Mononuclear cell (primary cell): ENCODE measurements around the gene FANCM. TPM values are rescaled to one million over a fixed set of nuclear protein-coding genes. Genes with fewer than 3 reads are reported as not detected.

Experiments
- H3K27me3 ChIP-seq: 2 replicates; pipeline ENCODE4 v1.6.0; 2011; ENCODE audit warnings: low read length, control low read depth; ENCODE audit not compliant: insufficient read depth
- H3K4me1 ChIP-seq: 2 replicates; pipeline ENCODE4 v1.5.1; 2011; ENCODE audit warnings: mild to moderate bottlenecking, low read length, control low read depth; ENCODE audit not compliant: insufficient read depth
- H3K4me3 ChIP-seq: 2 replicates; pipeline ENCODE4 v1.5.1; 2011; ENCODE audit warnings: mild to moderate bottlenecking, low read length, moderate library complexity
- H3K9me3 ChIP-seq: 2 replicates; pipeline ENCODE4 v1.5.1; 2011; ENCODE audit warnings: low read depth, mild to moderate bottlenecking, control low read depth, low read length
- total RNA-seq: library from RNA; depleted of rRNA; stranded (reverse); fragments of >200 nt; gene quantifications from one replicate; pipeline ENCODE4 v1.2.3, GENCODE V29; 2012

Gene FANCM
- total RNA-seq, 1 donor = 11.2 TPM

DNA sequence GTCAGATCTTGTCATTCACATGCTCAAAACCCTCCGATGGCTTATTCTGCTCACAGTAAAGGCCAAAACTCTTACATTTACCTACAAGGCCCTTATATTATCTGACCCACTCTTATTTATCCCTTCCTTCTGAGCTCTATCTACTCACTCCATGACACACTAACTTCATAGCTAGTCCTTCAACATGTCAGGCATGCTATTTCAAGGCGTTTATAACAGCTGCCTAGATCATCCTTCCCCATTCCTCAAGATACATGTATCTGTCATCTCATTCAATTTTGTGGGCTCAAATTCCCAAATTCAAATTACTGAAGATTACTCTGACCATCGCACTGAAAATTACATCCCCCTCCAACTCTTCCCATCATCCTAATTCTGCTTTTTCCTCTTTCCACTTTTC, 110.4 kb downstream of the FANCM start:
- Histone ChIP-seq H3K27me3 (no peaks in the 10 kb centered on the region), H3K4me1 (peaks cover 55% of the 10 kb centered on the region), H3K9me3 (no peaks in the 10 kb centered on the region), H3K4me3 (no peak overlapping the region)

DNA sequence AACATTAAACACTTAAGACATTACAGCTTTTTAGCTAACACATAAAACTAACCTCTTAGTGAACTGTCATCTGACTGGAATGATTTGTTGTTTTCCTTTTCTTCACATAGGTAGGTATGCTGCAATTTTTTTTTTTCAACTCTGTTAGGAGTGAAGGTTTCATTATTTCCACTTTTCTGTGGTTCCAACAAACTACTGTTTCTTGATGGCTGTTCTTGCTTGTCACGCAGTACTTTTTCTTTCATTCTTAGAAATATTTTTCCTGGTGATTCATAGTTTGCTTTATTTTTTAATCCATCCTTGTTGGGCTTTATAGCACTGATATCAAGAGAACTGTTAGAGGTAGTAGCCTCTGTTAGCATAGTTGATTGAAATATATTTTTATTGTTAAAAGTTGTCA, 111.0 kb downstream of the FANCM start:
- H3K9me3 ChIP-seq = no peaks in the 10 kb centered on the region
- H3K4me1 ChIP-seq = peaks cover 55% of the 10 kb centered on the region
- H3K4me3 ChIP-seq = no peak overlapping the region
- H3K27me3 ChIP-seq = no peaks in the 10 kb centered on the region

DNA sequence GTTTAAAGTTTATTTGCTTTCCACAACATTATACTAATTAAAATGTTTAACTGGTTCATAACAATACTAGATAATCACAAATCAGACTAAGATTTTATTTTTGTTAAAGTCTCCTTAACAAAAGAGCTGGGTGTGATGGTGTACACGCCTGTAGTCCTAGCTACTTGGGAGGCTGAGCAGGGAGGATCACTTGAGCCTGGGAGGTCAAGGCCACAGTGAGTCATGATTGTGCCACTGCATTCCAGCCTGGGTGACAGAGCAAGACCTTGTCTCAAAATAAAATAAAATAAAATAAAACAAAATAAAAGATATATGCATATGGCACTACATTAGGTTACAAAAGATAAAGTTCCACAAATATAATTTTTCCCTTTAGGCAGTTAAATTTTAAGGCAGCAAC, 111.7 kb downstream of the FANCM start:
- no peak overlapping the region for H3K4me3 ChIP-seq
- H3K4me1 ChIP-seq = peaks cover 55% of the 10 kb centered on the region
- H3K27me3 ChIP-seq = no peaks in the 10 kb centered on the region
- no peaks in the 10 kb centered on the region for H3K9me3 ChIP-seq

DNA sequence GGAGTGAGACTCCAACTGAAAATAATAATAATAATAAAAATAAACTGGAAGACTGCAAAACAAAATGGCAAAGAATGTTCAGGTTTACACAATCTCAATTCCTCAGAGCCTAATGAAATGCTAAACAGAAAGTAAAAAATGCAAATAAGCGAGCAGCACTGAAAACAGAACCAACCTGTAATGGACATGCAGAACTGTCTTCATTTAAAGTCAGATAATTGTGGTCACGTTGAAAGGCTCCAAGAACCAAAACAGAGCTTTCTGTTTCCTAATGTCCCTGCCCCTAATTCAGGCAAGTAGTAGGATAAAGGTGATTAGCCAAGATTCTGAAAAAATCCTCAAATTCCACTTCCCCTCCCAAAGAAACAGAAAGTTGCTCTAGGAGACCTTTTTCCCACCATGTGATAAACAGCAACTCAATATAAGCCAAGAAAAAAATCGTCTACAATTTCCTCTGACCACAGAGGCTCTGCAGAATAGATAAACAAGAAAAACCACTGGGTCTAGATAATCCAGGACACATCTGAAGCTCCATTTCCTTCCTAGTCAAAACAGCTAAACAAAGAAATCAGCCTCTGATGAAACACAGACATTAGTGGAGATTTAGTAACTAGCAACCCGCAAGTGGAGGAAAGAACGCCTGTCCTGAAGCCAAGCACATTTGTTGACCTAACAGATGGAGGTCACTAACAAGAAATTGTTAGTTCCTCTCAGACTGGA, 114.3 kb downstream of the FANCM start:
- Histone ChIP-seq H3K9me3 (no peaks in the 10 kb centered on the region), H3K4me1 (peaks cover 64% of the 10 kb centered on the region), H3K4me3 (peak overlapping the region; percentile 6), H3K27me3 (no peaks in the 10 kb centered on the region)

Other genes starting within 250 kb of the FANCM start
- gene KLHL28, start 174.0 kb upstream of the FANCM start, total RNA-seq = 49.1 TPM
- gene TOGARAM1, start 173.7 kb upstream of the FANCM start, total RNA-seq = 19.1 TPM
- 59.8 TPM for gene PRPF39, start 51.8 kb upstream of the FANCM start, total RNA-seq
- 36.2 TPM for gene FKBP3, start 1.4 kb upstream of the FANCM start, total RNA-seq
- 72.6 TPM for gene MIS18BP1, start 117.3 kb downstream of the FANCM start, total RNA-seq